ENCODE data around the gene B2M. TPM values are rescaled to one million over a fixed set of nuclear protein-coding genes. Genes with fewer than 3 reads are reported as not detected.
"Not testable (repeated sequence)": the region's sequence is repeated elsewhere in the genome, so short reads cannot be mapped to it uniquely, and the experiment has no call there.

The B2M gene
- total RNA-seq, result 1,000 to 10,000 TPM; 1,809 to 2,111 TPM
- long read RNA-seq, donor 1, transcript B2M-204 (4 exons, 1,705 nt), result major isoform, 460 of 518 reads
- long read RNA-seq, donor 1, transcript B2M-208 (3 exons, 1,081 nt), result minor isoform, 6 of 518 reads
- long read RNA-seq, donor 1, transcript B2M-213 (1 exons, 2,329 nt), result minor isoform, 29 of 518 reads
- long read RNA-seq, donor 1, partial matches to known transcripts, result 22 of 518 reads
- long read RNA-seq, donor 1, other reads (novel, unspliced or antisense), result 0 of 518 reads
- long read RNA-seq, donor 2, transcript B2M-204 (4 exons, 1,705 nt), result major isoform, 1,751 of 1,843 reads
- long read RNA-seq, donor 2, transcript B2M-214 (1 exons, 2,403 nt), result minor isoform, 5 of 1,843 reads
- long read RNA-seq, donor 2, transcript B2M-208 (3 exons, 1,081 nt), result minor isoform, 11 of 1,843 reads
- long read RNA-seq, donor 2, transcript B2M-213 (1 exons, 2,329 nt), result minor isoform, 49 of 1,843 reads
- long read RNA-seq, donor 2, partial matches to known transcripts, result 14 of 1,843 reads
- long read RNA-seq, donor 2, other reads (novel, unspliced or antisense), result 12 of 1,843 reads

- peak; percentile 99 for DNase-seq (ENCODE audit: low spot score)
- intact Hi-C loops (cut with DNase I), result no loop called here
Measured at GRCh38 chr15:44711096-44711742, at the start of gene B2M, which contains the start of gene PATL2. TSS of gene B2M (plus strand) at chr15:44711517. CDS start at chr15:44711547, 30 bp downstream. TSS of gene PATL2 (minus strand) at chr15:44711323. CDS start at chr15:44676490, 34,833 bp downstream.

GRCh38 chr15:44661576-44661975 is 49.7 kb upstream of the B2M start:
- no peak for DNase-seq (ENCODE audit: low spot score)
- intact Hi-C loops (cut with DNase I), result loop anchor here (5.0 kb wide), 1 partner anchor 76 kb away; the partner anchor contains the start of gene TRIM69 (in 2 of the 2)

GRCh38 chr15:44662478-44663409 is 48.6 kb upstream of the B2M start:
- peak; percentile 86 for DNase-seq (ENCODE audit: low spot score)
- intact Hi-C loops (cut with DNase I), result loop anchor here (5.0 kb wide), 1 partner anchor 75 kb away; the partner anchor contains the start of gene TRIM69 (in 2 of the 2)

GRCh38 chr15:44663410-44664308 is 47.7 kb upstream of the B2M start, which contains the start of gene SPG11:
TSS of gene SPG11 (minus strand) at chr15:44663662. CDS start at chr15:44663647, 15 bp downstream.
- intact Hi-C loops (cut with DNase I), result loop anchor here (5.0 kb wide), 1 partner anchor 74 kb away; the partner anchor contains the start of gene TRIM69 (in 2 of the 2)

GRCh38 chr15:44666210-44667038 is 44.9 kb upstream of the B2M start:
- no peak for DNase-seq (ENCODE audit: low spot score)
- intact Hi-C loops (cut with DNase I), result loop anchor here in 1 of 2 donors (5.0 kb wide), 1 partner anchor 81 kb away; no protein-coding TSS in a partner anchor

More at GRCh38 chr15:44663410-44664308, 47.7 kb upstream of the B2M start, which contains the start of gene SPG11:
- DNase-seq (ENCODE audit: low spot score), result peak; percentile 100

GRCh38 chr15:44667039-44667360 is 44.3 kb upstream of the B2M start:
- intact Hi-C loops (cut with DNase I), result loop anchor here in 1 of 2 donors (5.0 kb wide), 1 partner anchor 80 kb away; no protein-coding TSS in a partner anchor
- DNase-seq (ENCODE audit: low spot score), result no peak

- intact Hi-C loops (cut with DNase I), result loop anchor here in 1 of 2 donors (5.0 kb wide), 1 partner anchor 78 kb away; no protein-coding TSS in a partner anchor
- no peak for DNase-seq (ENCODE audit: low spot score)
Measured at GRCh38 chr15:44668921-44669320, 42.4 kb upstream of the B2M start.

GRCh38 chr15:44670087-44670950 is 41.0 kb upstream of the B2M start:
- intact Hi-C loops (cut with DNase I), result no loop called here
- no peak for DNase-seq (ENCODE audit: low spot score)

- intact Hi-C loops (cut with DNase I), result no loop called here
- DNase-seq (ENCODE audit: low spot score), result no peak
Measured at GRCh38 chr15:44673639-44674038, 37.7 kb upstream of the B2M start.

- intact Hi-C loops (cut with DNase I), result no loop called here
- DNase-seq (ENCODE audit: low spot score), result no peak
Measured at GRCh38 chr15:44675911-44676310, 35.4 kb upstream of the B2M start.

- no peak for DNase-seq (ENCODE audit: low spot score)
- intact Hi-C loops (cut with DNase I), result no loop called here
Measured at GRCh38 chr15:44676676-44677075, 34.6 kb upstream of the B2M start.

- DNase-seq (ENCODE audit: low spot score), result no peak
- intact Hi-C loops (cut with DNase I), result no loop called here
Measured at GRCh38 chr15:44682211-44682610, 29.1 kb upstream of the B2M start.

GRCh38 chr15:44682809-44683682 is 28.3 kb upstream of the B2M start:
- DNase-seq (ENCODE audit: low spot score), result peak; percentile 84

GRCh38 chr15:44689318-44689717 is 22.0 kb upstream of the B2M start:
- intact Hi-C loops (cut with DNase I); DNase-seq (ENCODE audit: low spot score): not testable (repeated sequence)

More at GRCh38 chr15:44682809-44683682, 28.3 kb upstream of the B2M start:
- intact Hi-C loops (cut with DNase I), result not testable (repeated sequence)

- intact Hi-C loops (cut with DNase I); DNase-seq (ENCODE audit: low spot score): not testable (repeated sequence)
Measured at GRCh38 chr15:44690245-44690644, 21.1 kb upstream of the B2M start.
